AG08395 (cell line): ENCODE measurements around the gene IGLL1.

Source experiments
- DNase-seq: peaks from one replicate; pipeline ENCODE4 v3.0.0; 2012; ENCODE audit warnings: mixed read lengths, low spot score

Gene IGLL1

DNA sequence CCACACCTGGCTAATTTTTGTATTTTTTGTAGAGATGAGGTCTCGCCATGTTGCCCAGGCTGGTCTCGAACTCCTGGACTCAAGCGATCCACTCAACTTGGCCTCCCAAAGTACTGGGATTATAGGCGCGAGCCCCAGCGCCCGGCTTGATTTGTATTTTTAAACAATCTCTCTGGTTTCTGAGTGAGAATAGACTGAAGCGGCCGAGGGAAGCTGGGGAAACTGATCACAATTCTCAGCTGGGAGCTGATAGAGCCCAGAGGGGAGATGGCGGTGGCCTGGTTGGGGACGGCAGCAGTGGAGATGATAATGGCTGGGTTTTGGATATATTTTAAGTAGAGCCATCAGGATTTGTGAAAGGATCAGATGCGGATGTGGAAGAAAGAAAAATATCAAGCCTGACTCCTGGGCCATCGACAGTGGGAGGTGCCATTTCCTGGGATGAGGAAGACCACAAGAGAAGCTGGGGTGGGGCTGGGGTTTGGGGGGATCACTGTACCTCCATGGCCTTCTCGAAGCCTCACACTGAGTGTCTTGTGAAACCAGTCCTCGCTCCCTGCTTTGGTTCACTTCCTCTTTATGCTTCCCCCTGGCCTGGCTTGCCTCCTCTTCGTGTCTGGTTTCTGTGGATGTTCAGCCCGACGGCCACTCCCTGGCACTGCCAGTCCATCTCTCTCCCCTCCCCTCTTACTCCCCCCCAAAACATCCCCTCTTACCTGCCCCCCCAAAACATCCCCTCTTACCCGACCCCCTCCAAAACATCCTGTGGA is 51.9 kb downstream of the IGLL1 start:
- DNase-seq = no peak

DNA sequence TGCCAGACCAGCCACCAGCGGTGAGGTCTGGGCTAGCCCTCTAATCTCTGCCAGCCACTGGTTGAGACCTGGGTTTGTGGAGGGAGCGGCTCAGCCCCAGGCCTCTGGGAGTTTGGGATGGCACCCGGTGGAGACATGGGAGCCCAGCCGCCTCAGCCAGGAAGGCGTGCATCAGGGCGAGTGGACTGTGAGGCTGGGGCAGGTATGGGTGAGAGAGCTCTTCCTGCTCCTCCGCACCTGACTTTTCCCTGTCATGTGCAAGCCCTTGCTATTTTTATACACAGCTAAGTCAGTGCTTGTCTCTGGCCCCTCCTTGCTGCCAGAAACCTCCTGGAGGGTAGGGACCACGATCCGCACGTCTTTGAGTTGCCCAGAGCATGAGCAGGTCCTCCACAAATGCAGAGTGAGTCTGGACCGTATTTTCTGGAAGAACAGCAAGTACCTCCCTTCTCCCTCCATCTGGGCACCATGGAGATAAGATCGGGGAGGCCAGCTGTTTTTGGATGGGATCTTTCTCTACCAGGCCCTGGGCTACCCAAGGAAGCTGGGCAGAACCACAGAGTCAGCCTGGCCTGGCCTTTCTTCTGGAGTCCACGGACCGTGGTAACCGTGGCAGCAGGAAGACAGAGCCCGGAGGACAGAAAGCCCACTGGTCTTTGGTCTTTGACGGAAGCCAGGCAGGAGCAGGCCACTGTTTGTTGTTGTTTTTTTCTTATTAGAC is 53.3 kb downstream of the IGLL1 start:
- DNase-seq = no peak

DNA sequence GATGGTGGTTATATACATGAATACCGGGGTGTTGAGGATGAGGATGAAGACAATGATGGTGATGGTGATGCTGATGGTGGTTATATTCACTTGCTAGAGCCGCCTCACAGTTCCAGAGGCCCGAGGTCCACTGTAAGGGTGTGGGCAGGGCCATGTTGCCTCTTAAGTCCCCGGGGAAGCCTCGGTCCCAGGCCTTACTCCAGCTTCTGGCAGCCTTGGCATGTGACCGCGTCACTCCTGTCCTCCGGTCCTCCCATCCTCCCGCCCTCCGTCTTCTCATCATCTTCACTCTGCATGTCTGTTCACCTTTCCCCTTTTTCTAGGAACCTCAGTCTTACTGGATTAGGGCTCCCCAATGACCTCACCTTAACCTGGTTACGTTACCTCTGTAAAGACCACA is 54.6 kb downstream of the IGLL1 start:
- no peak for DNase-seq

DNA sequence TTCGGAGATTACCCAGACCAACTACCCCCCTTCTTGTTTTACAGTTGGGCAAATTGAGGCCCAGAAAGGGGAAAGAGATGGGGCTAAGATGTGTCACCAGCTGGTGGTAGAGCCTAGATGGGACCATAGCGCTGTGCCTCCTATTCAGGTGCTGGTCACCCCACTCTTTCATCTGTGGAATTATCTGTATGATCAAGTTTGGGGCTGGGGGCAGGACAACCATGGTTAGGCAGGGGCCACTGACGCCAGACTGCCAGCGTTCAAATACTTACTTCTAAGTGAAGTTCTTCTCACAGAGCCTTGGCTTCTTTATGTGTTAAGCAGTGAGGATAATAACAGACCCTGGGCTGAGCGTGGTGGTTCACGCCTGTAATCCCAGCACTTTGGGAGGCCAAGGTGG is 55.9 kb downstream of the IGLL1 start:
- no peak for DNase-seq

DNA sequence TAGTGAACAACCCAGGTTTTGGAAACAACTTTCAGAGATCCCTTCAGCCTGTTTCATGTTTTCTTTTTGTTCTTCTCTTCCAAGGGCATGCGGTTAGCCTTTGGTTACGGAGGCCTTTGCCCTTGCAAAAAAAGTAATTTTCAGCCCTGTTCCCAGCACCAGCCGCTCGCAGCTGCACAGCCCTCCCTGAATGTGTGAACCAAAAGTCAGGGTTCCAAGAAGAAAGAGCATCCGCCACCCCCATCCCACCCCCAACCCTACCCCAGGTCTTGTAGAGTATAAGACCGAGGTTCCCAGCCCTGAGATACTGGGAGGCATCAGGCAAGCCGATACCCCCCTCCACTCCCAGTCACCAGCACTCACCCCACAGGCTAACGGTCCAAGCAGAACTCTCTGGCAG is 56.4 kb downstream of the IGLL1 start:
- DNase-seq = no peak
